SK-N-SH (cell line): Measurements from ENCODE around the gene MATK. TPM values are rescaled to one million over a fixed set of nuclear protein-coding genes. Genes with fewer than 3 reads are reported as not detected.

Experiments used
- CTCF ChIA-PET: fragments of 300-600, 350-600 bp; formaldehyde crosslinking; extraction: SDS; loops from one replicate; lab custom pipeline; 2021; lab: Yijun Ruan, JAX
- POLR2A ChIA-PET: fragments of 350-600 bp; sonication (Branson Sonifier 250); formaldehyde crosslinking; extraction: SDS; loops from one replicate; lab custom pipeline; 2020; ENCODE audit warnings: antibody characterized with exemption, inconsistent platforms; lab: Yijun Ruan, JAX
- DNase-seq: peaks from one replicate; pipeline ENCODE4 v3.0.0; 2012
- H2AFZ ChIP-seq: fragments of 200-600 bp; sonication (generic); 2 replicates; pipeline ENCODE4 v1.8.1; 2016; ENCODE audit warnings: antibody characterized with exemption, mild to moderate bottlenecking, low read depth
- H3F3A ChIP-seq: fragments of 200-600 bp; sonication (generic); replicated peaks from 2 replicates; pipeline ENCODE3; 2016; ENCODE audit warnings: antibody characterized with exemption, mild to moderate bottlenecking; ENCODE audit not compliant: insufficient read depth
- H3K27ac ChIP-seq, 2 experiments: fragments of 200-500 bp in 1 of 2; fragments of 200-600 bp in 1 of 2; sonication (Bioruptor generic) in 1 of 2; sonication (generic), shearing (Covaris generic) in 1 of 2; 2 replicates each; pipeline versions ENCODE4 v1.5.1 to v1.6.1; 2014 to 2016; ENCODE audit warnings: low read depth in 2 of 2, inconsistent platforms in 1 of 2, low read length in 1 of 2, mild to moderate bottlenecking in 1 of 2, mixed read lengths in 1 of 2
- H3K27me3 ChIP-seq: fragments of 200-600 bp; sonication (generic), shearing (Covaris generic); 2 replicates; pipeline ENCODE4 v1.6.1; 2016; ENCODE audit warnings: mixed run types; ENCODE audit not compliant: insufficient read depth
- H3K36me3 ChIP-seq, 2 experiments: fragments of 200-500 bp in 1 of 2; fragments of 200-600 bp in 1 of 2; sonication (Bioruptor generic) in 1 of 2; sonication (generic) in 1 of 2; replicated peaks in 1 of 2; 2 replicates each; pipeline versions ENCODE3 to v1.5.1; 2014 to 2016; ENCODE audit warnings: low read length in 1 of 2, mild to moderate bottlenecking in 1 of 2; ENCODE audit not compliant: insufficient read depth in 2 of 2, control insufficient read depth in 1 of 2
- H3K4me1 ChIP-seq, 2 experiments: fragments of 200-500 bp in 1 of 2; fragments of 200-600 bp in 1 of 2; sonication (Bioruptor generic) in 1 of 2; sonication (generic), shearing (Covaris generic) in 1 of 2; 2 replicates each; pipeline versions ENCODE4 v1.5.1 to v1.6.1; 2014 to 2016; ENCODE audit warnings: low read depth in 1 of 2, low read length in 1 of 2, mixed run types in 1 of 2; ENCODE audit not compliant: insufficient read depth in 2 of 2, control insufficient read depth in 1 of 2
- H3K4me2 ChIP-seq: fragments of 200-600 bp; sonication (generic), shearing (Covaris generic); 2 replicates; pipeline ENCODE4 v1.6.1; 2017; ENCODE audit warnings: mixed run types
- H3K4me3 ChIP-seq, 2 experiments: fragments of 200-500 bp in 1 of 2; fragments of 200-600 bp in 1 of 2; sonication (Bioruptor generic) in 1 of 2; sonication (generic), shearing (Covaris generic) in 1 of 2; 2 replicates each; pipeline versions ENCODE4 v1.5.1 to v1.8.1; 2014 to 2016; ENCODE audit warnings: low read depth in 2 of 2, inconsistent platforms in 1 of 2, low read length in 1 of 2, mild to moderate bottlenecking in 1 of 2, mixed read lengths in 1 of 2, moderate library complexity in 1 of 2
- H3K79me2 ChIP-seq: fragments of 200-600 bp; sonication (generic); 2 replicates; pipeline ENCODE4 v1.8.1; 2017; ENCODE audit warnings: mild to moderate bottlenecking; ENCODE audit not compliant: insufficient read depth
- H3K9ac ChIP-seq: fragments of 200-600 bp; sonication (generic); 2 replicates; pipeline ENCODE4 v1.6.1; 2017; ENCODE audit warnings: mixed run types
- H3K9me2 ChIP-seq: fragments of 200-600 bp; sonication (generic); 2 replicates; pipeline ENCODE4 v1.6.1; 2017; ENCODE audit warnings: mixed run types
- H3K9me3 ChIP-seq: fragments of 200-600 bp; sonication (generic); 2 replicates; pipeline ENCODE4 v1.6.1; 2017; ENCODE audit warnings: mixed run types, mild to moderate bottlenecking, moderate library complexity
- H4K20me1 ChIP-seq: fragments of 200-600 bp; sonication (generic); 2 replicates; pipeline ENCODE4 v1.6.1; 2017; ENCODE audit warnings: mild to moderate bottlenecking, mixed run types; ENCODE audit not compliant: insufficient read depth
- EP300 ChIP-seq, 2 experiments: IDR thresholded peaks; 2 replicates each; pipeline versions ENCODE4 v1.4.0 to v1.6.1; 2012; ENCODE audit warnings: borderline replicate concordance in 1 of 2, low read depth in 1 of 2, low read length in 1 of 2
- EZH2phosphoT487 ChIP-seq: fragments of 200-600 bp; sonication (generic); IDR thresholded peaks from 2 replicates; pipeline ENCODE4 v1.6.1; 2017; ENCODE audit warnings: low read depth, mixed run types, mild to moderate bottlenecking, antibody characterized with exemption, moderate library complexity, borderline replicate concordance
- FOXJ3 ChIP-seq: sonication (generic); formaldehyde crosslinking; IDR thresholded peaks from 2 replicates; pipeline ENCODE4 v1.5.1; 2020; ENCODE audit warnings: mild to moderate bottlenecking, missing genetic modification reagents
- GABPA ChIP-seq: IDR thresholded peaks from 2 replicates; pipeline ENCODE4 v1.4.0; 2012; ENCODE audit warnings: low read depth, mild to moderate bottlenecking
- GATA2 ChIP-seq: sonication (generic); formaldehyde crosslinking; IDR thresholded peaks from 2 replicates; pipeline ENCODE4 v1.5.0; 2020; ENCODE audit warnings: mild to moderate bottlenecking, missing genetic modification reagents
- JUND ChIP-seq: IDR thresholded peaks from 2 replicates; pipeline ENCODE4 v1.4.0; 2012
- MAX ChIP-seq: IDR thresholded peaks from 2 replicates; pipeline ENCODE4 v1.4.0; 2012; ENCODE audit warnings: low read depth
- MEF2A ChIP-seq: IDR thresholded peaks from 2 replicates; pipeline ENCODE4 v1.4.0; 2012; ENCODE audit warnings: low read depth, borderline replicate concordance
- PBX3 ChIP-seq: IDR thresholded peaks from 2 replicates; pipeline ENCODE4; 2012
- RAD21 ChIP-seq: IDR thresholded peaks from 2 replicates; pipeline ENCODE4 v1.6.1; 2012; ENCODE audit warnings: mild to moderate bottlenecking, low read length
- RCOR1 ChIP-seq: fragments of 150-350 bp; IDR thresholded peaks from 2 replicates; pipeline ENCODE4 v1.6.1; 2017; ENCODE audit warnings: antibody characterized with exemption, low read length
- SIN3A ChIP-seq: IDR thresholded peaks from 2 replicates; pipeline ENCODE4 v1.6.1; 2012; ENCODE audit warnings: low read depth, mild to moderate bottlenecking, low read length, moderate library complexity, borderline replicate concordance
- YY1 ChIP-seq: IDR thresholded peaks from 2 replicates; pipeline ENCODE4 v1.4.0; 2012; ENCODE audit warnings: low read depth, mild to moderate bottlenecking
- WGBS: methylation state at CpG from one replicate; pipeline ENCODE4 v1.1.6; 2017; ENCODE audit warnings: low lambda C conversion rate; 5-methylcytosine and 5-hydroxymethylcytosine counted together
- polyA plus RNA-seq, 3 experiments: library from polyadenylated mRNA; depleted of rRNA; stranded (reverse); fragments of >200 nt; gene quantifications; 2 replicates each; pipeline ENCODE4 v1.2.3, GENCODE V29; 2012

MATK gene
- polyA plus RNA-seq, 1 of the 3 experiments (the other 2 are of a cell fraction): not detected

DNA sequence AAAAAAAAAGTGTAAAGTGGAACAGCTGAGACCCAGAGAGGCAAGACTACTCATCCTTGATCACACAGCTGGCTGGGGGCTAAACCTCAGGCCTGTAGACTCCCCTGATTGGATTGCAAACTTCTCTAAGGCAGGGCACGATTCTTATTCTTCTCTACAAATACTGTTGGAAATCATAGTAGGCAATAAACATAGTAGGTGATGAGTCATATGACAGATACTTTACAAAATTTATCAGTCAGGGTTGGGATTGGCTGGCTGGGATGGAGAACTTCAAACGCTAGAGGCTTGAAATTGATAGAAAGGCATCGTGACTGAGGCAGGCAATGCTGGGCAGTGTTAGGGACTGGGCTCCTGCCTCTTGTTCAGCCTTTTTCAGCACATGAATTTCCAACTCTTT is 5.9 kb upstream of the MATK start:
- Histone ChIP-seq H3K4me1 (no peaks in the 10 kb centered on the region), H3K27me3 (peaks cover 10% of the 10 kb centered on the region; the same call in 1 of the 2 replicates), H3K27ac (no peak overlapping the region), H3F3A (no peaks in the 10 kb centered on the region), H3K4me3 (no peak overlapping the region), H3K9ac (no peak overlapping the region), H3K4me2 (no peak overlapping the region), H3K79me2 (no peaks in the 10 kb centered on the region), H2AFZ (no peak overlapping the region), H4K20me1 (no peaks in the 10 kb centered on the region), H3K36me3 (no peaks in the 10 kb centered on the region), H3K9me2 (no peaks in the 10 kb centered on the region), H3K9me3 (no peaks in the 10 kb centered on the region)
- no peak for TF ChIP-seq MEF2A
- no peak for TF ChIP-seq SIN3A
- TF ChIP-seq RCOR1: no peak
- TF ChIP-seq GABPA: no peak
- TF ChIP-seq EZH2phosphoT487: no peak
- TF ChIP-seq JUND: no peak
- ChIA-PET CTCF (no interaction called here), POLR2A (no interaction called here)
- no peak for DNase-seq
- WGBS: 63% methylated on average over 3 of the region's 3 CpGs

GRCh38 chr19:3790941-3791340 is 4.8 kb upstream of the MATK start:
- CTCF ChIA-PET: interaction anchor here (0.9 kb wide), 1 partner anchor 31 kb away, joined by 4 read pairs; no protein-coding TSS in a partner anchor

More at GRCh38 chr19:3790941-3791340, 4.8 kb upstream of the MATK start:
- Histone ChIP-seq H3K9me3 (no peaks in the 10 kb centered on the region), H3K4me1 (no peaks in the 10 kb centered on the region), H3K4me2 (no peak overlapping the region)
- no peak for TF ChIP-seq YY1
- no peak for TF ChIP-seq GATA2
- TF ChIP-seq RAD21: no peak
- no peak for TF ChIP-seq EP300 (IDR thresholded peaks at IDR 0.05; ENCODE audit: borderline replicate concordance in 1 of 2, low read depth in 1 of 2, low read length in 1 of 2)
- no peak for TF ChIP-seq MAX
- no peak for TF ChIP-seq PBX3
- no peak for TF ChIP-seq FOXJ3
- no peak for TF ChIP-seq JUND
- TF ChIP-seq GABPA: no peak
- TF ChIP-seq, all 33 proteins: peak for 0
- Histone ChIP-seq H3K27me3 (peaks cover 10% of the 10 kb centered on the region; the same call in 1 of the 2 replicates), H3K9me2 (no peaks in the 10 kb centered on the region), H3K4me3 (no peak overlapping the region), H3K36me3 (no peaks in the 10 kb centered on the region), H4K20me1 (no peaks in the 10 kb centered on the region), H3K9ac (no peak overlapping the region), H3K27ac (no peak overlapping the region), H3K79me2 (no peaks in the 10 kb centered on the region), H3F3A (no peaks in the 10 kb centered on the region), H2AFZ (no peak overlapping the region)
- POLR2A ChIA-PET: no interaction called here
- no peak for DNase-seq
- WGBS: 22% methylated on average over 7 of the region's 7 CpGs
